Natural killer cell treated with Interleukin-12 subunit alpha and Interleukin-12 subunit beta and Interleukin-15 and Interleukin-18, amount 100 ng/mL, for 72 hours (primary cell): ENCODE results near the gene VASN. TPM values are rescaled to one million over a fixed set of nuclear protein-coding genes. Genes with fewer than 3 reads are reported as not detected.
A peak's percentile ranks its signal among the peaks of the same experiment; 100 is the strongest.

Experiments used
- ATAC-seq, 2 donors: fragments of 150-1000 bp; cut with Tn5 transposase in 1 of 2; sonication (Bioruptor Pico), chemical (Tn5 transposase) in 1 of 2; 2 replicates each; pipeline ENCODE4 v1.10.0; 2021
- DNase-seq: peaks from one replicate; pipeline ENCODE4 v3.0.0; 2022; ENCODE audit warnings: low spot score
- H3K27ac Mint-ChIP-seq, 2 donors: 1 replicate in 1 of 2; 2 replicates in 1 of 2; pipeline ENCODE4 v1.8.0; 2022; ENCODE audit warnings: mixed read lengths in 2 of 2, mild to moderate bottlenecking in 1 of 2, moderate library complexity in 1 of 2
- H3K27me3 Mint-ChIP-seq, 2 donors: 1 replicate in 1 of 2; 2 replicates in 1 of 2; pipeline ENCODE4 v1.8.0; 2022; ENCODE audit warnings: mixed read lengths in 2 of 2
- H3K36me3 Mint-ChIP-seq: one replicate; pipeline ENCODE4 v1.8.0; 2022; ENCODE audit warnings: mixed read lengths
- H3K4me1 Mint-ChIP-seq, 2 donors: 1 replicate in 1 of 2; 2 replicates in 1 of 2; pipeline ENCODE4 v1.8.0; 2022; ENCODE audit warnings: low read depth in 2 of 2, mixed read lengths in 2 of 2, mild to moderate bottlenecking in 1 of 2
- H3K4me3 Mint-ChIP-seq: one replicate; pipeline ENCODE4 v1.8.0; 2022; ENCODE audit warnings: mixed read lengths
- H3K9me3 Mint-ChIP-seq: 2 replicates; pipeline ENCODE4 v1.8.0; 2022; ENCODE audit warnings: mixed read lengths
- total RNA-seq, 2 donors: library from RNA; stranded (reverse); gene quantifications; one replicate each; pipeline ENCODE4 v1.2.3, GENCODE V29; 2022

VASN gene
- total RNA-seq, 2 donors from 2014 or later: 0.33 TPM; not detected in 1

DNA sequence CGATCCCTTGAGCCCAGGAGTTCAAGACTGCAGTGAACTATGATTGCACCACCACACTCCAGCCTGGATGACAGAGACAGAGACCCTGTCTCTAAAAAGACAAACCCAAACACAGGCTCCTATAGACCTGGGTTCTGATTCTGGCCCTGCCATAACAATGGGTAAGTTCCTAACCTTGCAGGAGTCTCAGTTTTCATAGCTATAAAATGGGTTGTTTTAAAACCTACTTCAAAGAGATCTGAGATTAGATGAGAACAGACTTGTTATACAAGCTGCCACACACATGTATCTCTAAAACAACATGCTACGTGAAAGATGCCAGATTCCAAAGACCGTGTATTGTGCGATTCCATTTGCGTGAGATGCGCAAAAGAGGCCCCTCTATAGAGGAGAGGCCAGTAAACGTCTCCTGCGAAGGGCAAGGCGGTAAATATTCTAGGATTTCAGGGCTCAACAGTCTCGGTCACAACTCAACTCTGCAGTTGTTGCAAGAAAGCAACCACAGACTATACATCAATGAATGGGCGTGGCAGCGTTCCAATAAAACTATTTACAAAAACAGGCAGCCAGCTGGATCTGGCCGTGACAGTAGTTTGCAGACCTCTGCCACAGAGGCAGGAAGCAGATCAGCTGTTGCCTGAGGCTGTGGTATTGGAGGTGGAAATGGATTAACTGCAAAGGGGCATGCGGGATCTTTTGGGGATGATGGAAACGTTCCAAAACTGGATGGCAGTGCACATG lies 38.9 kb downstream of the VASN start:
- H3K4me1 Mint-ChIP-seq: peaks cover 30 to 31% of the 10 kb centered on the region in 2 donors
- DNase-seq (no peak), ATAC-seq (no peak)
- no peaks in the 10 kb centered on the region for H3K9me3 Mint-ChIP-seq
- peaks cover 10% of the 10 kb centered on the region for H3K36me3 Mint-ChIP-seq
- no peaks in the 10 kb centered on the region for H3K27me3 Mint-ChIP-seq
- no peak overlapping the region for H3K4me3 Mint-ChIP-seq
- no peak overlapping the region for H3K27ac Mint-ChIP-seq

DNA sequence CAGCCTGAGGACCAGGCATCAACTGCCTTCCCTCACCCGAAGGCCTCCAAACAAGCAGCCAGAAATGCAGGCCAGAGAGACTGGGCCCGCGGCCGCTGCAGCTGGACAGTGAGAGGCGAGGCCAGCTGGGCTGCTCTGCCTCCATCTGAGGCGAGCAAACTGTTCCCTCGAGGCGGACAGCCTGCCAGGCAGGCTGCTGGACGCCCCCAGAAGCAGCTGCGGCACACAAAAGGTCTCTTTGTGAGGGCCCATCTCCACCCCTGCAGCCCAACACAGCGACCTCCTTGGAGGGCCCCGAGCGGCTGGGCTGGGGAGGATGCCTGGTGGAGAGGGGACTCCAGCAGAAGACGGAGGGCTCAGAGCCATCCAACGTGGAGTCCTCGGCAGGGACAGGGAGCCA lies 40.0 kb downstream of the VASN start:
- Mint-ChIP-seq H3K4me1 (peaks cover 32 to 33% of the 10 kb centered on the region in 2 donors), H3K9me3 (no peaks in the 10 kb centered on the region)

DNA sequence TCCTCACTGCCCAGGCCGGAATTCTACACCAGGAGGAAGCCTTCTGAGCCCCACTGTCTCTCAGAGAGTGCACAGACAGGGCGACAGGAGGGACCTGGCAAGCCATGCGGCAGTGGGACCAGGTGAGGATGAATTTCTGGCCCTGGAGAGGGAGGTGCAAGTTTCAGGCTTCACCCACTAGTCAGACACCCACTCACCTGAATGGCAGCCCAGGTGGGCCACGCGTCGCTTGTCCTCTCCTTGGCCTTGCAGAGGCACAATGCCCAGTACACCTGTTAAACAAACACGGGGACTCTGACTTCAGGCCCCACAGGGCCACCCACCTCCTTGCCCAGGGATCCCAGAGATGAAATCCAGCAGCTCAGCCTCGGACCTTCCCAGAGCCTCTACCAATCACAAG lies 40.5 kb downstream of the VASN start:
- no peak for ATAC-seq
- H3K27ac Mint-ChIP-seq: no peak overlapping the region
- H3K36me3 Mint-ChIP-seq: peaks cover 11% of the 10 kb centered on the region

More for the DNA sequence above, 40.0 kb downstream of the VASN start:
- Mint-ChIP-seq H3K27ac (no peak overlapping the region), H3K27me3 (no peaks in the 10 kb centered on the region), H3K4me3 (no peak overlapping the region), H3K36me3 (peaks cover 11% of the 10 kb centered on the region)
- DNase-seq (no peak), ATAC-seq (no peak)

DNA sequence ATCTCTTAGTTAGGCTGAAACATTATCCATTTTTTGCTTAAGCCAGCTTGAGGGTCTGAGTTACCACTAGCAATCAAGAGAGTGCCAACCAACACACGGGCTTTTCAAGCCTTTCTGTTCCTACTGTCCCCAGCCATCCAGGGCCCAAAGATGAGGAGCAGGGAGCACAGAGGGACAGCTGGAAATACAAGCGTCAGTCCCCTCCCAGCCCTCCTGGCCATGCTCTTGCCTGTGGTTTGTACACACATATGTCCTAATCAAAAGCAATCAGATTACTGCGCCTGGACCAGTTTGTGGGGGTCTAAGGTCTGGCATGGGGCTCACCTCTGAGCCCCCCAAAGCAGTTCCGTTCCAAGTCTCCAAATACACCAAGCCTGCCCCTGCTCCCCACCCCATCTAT lies 41.2 kb downstream of the VASN start:
- H3K27ac Mint-ChIP-seq: no peak overlapping the region
- no peak overlapping the region for H3K4me3 Mint-ChIP-seq
- H3K36me3 Mint-ChIP-seq: peaks cover 11% of the 10 kb centered on the region
- DNase-seq (no peak), ATAC-seq (no peak)
- no peaks in the 10 kb centered on the region for H3K27me3 Mint-ChIP-seq
- peaks cover 33 to 34% of the 10 kb centered on the region in 2 donors for H3K4me1 Mint-ChIP-seq
- no peaks in the 10 kb centered on the region for H3K9me3 Mint-ChIP-seq

More for the DNA sequence above, 40.5 kb downstream of the VASN start:
- Mint-ChIP-seq H3K9me3 (no peaks in the 10 kb centered on the region), H3K27me3 (no peaks in the 10 kb centered on the region), H3K4me3 (peak overlapping the region; percentile 12), H3K4me1 (peaks cover 33 to 34% of the 10 kb centered on the region in 2 donors)
- no peak for DNase-seq

DNA sequence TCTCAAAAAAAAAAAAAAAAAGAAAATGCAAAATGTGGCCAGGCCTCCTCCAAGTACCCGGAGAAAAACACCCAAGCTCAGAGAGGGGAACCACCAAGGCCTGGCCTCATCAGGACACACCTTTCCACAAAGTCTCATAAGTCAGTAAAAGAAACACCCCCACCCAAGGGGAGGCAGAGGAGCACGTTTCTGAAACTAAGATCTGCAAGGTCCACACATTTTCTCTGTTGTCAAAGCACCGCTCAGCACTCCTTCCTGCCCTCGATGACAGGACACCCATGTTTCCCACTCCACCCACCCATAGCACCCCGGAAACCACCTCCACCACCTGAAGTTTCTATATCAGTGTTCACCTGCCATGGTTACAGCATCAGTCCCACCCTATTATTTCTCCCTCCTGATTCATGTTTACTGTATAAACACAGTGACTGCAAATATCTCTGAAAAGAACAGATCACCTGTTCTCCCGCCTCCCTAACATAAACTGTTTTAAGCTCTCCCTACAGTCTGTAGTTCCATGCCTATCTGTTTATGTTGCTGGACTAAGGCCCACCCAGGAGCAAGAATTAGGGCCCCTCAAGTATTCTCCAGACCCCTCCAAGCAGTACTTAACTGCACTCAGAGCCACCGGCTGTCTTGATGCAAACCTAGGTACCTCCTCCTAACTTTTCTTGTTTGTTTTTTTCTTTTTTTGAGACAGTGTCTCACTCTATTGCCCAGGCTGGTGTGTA lies 42.7 kb downstream of the VASN start:
- ATAC-seq: peak; percentile 40 to 61
- Mint-ChIP-seq H3K9me3 (no peaks in the 10 kb centered on the region), H3K4me3 (peak overlapping the region; percentile 98), H3K4me1 (peaks cover 33 to 34% of the 10 kb centered on the region in 2 donors), H3K27ac (peak overlapping the region; percentile 90 to 98), H3K27me3 (no peaks in the 10 kb centered on the region), H3K36me3 (peaks cover 11% of the 10 kb centered on the region)
- DNase-seq: peak; percentile 77

DNA sequence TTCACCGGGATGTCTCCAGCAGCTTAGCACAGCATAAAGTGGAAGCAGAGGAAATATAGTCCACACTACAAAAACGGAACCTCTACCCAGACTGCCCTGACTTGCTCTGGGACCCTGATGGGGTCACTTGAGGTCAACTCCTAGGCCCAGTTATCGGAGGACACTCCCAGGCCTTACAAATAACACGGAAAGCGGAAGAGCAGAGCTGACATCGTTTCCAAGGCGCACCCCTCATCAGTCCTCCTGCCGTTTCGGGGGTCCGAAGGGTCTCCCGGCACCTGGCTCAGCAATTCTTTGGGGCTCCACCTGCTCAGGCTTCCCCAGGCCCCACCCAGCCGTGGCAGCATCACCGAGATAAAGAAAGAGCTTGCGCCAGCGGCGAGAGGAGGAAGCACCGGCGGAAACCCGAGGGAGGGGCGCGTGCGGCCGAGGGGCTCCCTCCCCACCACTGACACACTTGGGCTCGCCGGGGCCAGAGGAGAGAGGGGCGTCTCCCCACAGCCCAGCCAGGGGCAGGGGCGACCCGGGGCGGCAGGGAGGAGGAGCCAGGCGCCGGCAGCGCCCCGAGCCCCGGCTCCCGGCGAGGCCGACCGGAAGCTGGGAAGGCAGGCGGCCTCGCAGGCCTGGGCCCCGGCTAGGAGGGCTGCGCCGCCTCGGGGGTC lies 44.0 kb downstream of the VASN start:
- Mint-ChIP-seq H3K9me3 (no peaks in the 10 kb centered on the region), H3K27me3 (no peaks in the 10 kb centered on the region), H3K27ac (peak overlapping the region; percentile 90 to 98), H3K4me1 (peaks cover 28% of the 10 kb centered on the region in 2 donors), H3K36me3 (peaks cover 10% of the 10 kb centered on the region), H3K4me3 (peak overlapping the region; percentile 98)
- ATAC-seq: peak; percentile 21 to 49
- DNase-seq: peak; percentile 74

DNA sequence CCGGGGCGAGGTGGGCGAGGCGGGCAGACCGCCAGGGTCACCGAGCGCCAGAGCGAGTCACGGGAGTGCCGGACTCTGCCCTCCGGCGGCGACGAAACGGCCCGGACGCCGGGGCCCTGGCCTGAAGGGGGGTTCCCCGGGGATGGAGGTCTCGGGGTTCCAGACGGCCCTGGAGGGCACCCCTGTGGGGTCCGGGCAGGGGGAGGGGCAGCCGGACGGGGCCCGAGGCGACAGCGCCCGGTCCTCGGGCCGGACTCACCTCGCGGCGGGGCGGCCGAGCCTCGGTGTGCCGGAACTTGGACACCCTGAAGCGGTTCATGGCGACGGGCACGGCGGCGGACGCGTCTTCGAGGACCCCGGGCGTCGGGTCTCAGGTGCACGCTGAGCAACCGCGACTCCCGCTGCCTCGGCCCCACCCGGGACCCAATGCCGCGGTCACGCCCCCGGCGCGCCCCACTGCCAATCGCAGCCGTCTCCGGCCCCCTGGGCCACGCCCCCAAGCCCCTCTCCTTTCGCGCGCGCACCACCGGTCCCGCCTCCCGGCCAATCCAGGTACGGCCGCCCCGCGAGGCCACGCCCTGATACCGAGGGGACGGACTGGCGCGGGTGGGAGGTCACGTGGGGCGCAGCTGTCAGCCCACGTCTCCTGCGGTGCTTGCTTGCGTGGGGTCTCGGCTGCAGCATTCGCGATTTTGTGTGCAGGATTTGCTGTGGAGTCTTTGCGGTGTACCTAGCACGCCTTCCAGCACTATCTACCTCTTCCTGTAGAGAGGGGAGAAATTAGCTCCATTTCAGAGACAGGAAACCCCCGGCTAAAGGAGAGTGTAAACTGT lies 44.8 kb downstream of the VASN start, which contains the start of gene CORO7:
TSS of gene CORO7 (minus strand) at position 397 of the 833 bp plus-strand sequence. CDS start at position 319, 78 bp downstream.
- Mint-ChIP-seq H3K36me3 (peaks cover 6% of the 10 kb centered on the region), H3K27ac (peak within 1 kb of the TSS; percentile 90 to 98), H3K4me3 (peak within 1 kb of the TSS; percentile 98), H3K4me1 (peaks cover 23 to 24% of the 10 kb centered on the region in 2 donors), H3K27me3 (no peaks in the 10 kb centered on the region), H3K9me3 (no peaks in the 10 kb centered on the region)
- peak; percentile 99 for DNase-seq
- peak; percentile 94 to 97 for ATAC-seq

DNA sequence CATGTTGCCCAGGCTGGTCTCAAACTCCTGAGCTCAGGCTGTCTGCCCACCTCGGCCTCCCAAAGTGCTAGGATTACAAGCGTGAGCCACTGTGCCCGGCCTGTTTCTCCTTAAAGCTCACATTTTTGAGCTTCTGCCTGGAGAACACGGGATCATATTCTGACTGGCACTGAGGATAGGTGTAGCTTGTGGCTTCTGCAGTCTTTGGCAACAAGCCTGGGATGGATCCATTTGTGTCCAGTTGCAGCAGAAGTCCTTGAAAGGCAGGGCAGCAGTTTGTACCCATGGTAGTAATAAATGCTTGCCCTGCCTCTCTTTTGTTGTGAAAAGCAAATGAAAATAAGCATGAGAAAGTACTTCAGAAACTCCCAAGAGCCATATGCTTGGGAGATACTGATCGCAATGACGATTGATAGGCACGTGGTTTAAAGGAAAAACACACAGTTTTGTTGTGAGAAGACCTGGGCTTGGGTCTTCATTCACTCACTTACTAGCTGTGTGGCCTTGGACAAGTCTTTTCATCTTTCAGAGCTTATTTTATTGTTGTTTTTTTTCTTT lies 47.8 kb downstream of the VASN start:
- peaks cover 6% of the 10 kb centered on the region for H3K36me3 Mint-ChIP-seq
- no peak overlapping the region for H3K4me3 Mint-ChIP-seq
- no peaks in the 10 kb centered on the region for H3K9me3 Mint-ChIP-seq
- H3K4me1 Mint-ChIP-seq: peaks cover 13 to 16% of the 10 kb centered on the region in 2 donors
- H3K27ac Mint-ChIP-seq: no peak overlapping the region
- ATAC-seq (no peak), DNase-seq (no peak)
- H3K27me3 Mint-ChIP-seq: no peaks in the 10 kb centered on the region

DNA sequence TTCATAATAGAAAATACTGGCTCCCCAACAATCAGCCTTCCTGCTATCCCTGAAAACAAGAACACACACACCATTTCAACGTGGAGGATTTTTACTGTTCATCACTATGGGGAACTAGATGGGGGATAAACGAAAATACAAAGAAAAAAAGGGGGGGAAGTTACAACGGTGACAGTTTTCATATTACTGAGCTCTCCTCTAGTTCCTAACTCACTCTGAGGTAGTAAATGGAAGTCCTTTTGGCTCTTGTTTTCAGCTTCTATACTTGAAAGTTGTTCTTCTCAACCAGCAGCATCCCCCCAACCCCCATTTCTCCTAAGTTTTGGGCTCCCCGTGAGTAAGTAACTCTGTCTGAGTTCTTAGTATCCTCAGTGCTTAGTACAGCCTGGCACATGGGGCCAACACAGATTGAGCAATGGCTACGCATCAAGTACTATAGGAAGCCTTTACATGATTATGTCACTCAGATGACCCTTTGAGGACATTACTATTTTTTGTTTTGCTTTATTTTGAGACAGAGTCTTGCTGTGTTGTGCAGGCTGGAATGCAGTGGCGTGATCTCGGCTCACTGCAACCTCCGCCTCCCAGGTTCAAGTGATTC lies 49.0 kb downstream of the VASN start:
- no peak for ATAC-seq
- H3K27ac Mint-ChIP-seq: no peak overlapping the region
- no peak for DNase-seq
- H3K4me3 Mint-ChIP-seq: no peak overlapping the region
- peaks cover 7 to 9% of the 10 kb centered on the region in 2 donors for H3K4me1 Mint-ChIP-seq
- peaks cover under 1% of the 10 kb centered on the region for H3K36me3 Mint-ChIP-seq
- no peaks in the 10 kb centered on the region for H3K27me3 Mint-ChIP-seq
- no peaks in the 10 kb centered on the region for H3K9me3 Mint-ChIP-seq

- peak within 1 kb of the TSS; percentile 98 to 99 for H3K27ac Mint-ChIP-seq
- H3K4me1 Mint-ChIP-seq: peaks cover 25 to 26% of the 10 kb centered on the region in 2 donors
- peaks cover 10% of the 10 kb centered on the region for H3K36me3 Mint-ChIP-seq
- no peaks in the 10 kb centered on the region for H3K9me3 Mint-ChIP-seq
- DNase-seq (peak; percentile 95), ATAC-seq (peak; percentile 97 to 98)
- H3K4me3 Mint-ChIP-seq: peak within 1 kb of the TSS; percentile 93
- no peaks in the 10 kb centered on the region for H3K27me3 Mint-ChIP-seq
Observed at GRCh38 chr16:4425378-4426020, 53.9 kb downstream of the VASN start, which contains the start of gene DNAJA3. Gene DNAJA3, plus strand, starts transcription at chr16:4425868. Its CDS starts 14 bp downstream, at chr16:4425882.

DNA sequence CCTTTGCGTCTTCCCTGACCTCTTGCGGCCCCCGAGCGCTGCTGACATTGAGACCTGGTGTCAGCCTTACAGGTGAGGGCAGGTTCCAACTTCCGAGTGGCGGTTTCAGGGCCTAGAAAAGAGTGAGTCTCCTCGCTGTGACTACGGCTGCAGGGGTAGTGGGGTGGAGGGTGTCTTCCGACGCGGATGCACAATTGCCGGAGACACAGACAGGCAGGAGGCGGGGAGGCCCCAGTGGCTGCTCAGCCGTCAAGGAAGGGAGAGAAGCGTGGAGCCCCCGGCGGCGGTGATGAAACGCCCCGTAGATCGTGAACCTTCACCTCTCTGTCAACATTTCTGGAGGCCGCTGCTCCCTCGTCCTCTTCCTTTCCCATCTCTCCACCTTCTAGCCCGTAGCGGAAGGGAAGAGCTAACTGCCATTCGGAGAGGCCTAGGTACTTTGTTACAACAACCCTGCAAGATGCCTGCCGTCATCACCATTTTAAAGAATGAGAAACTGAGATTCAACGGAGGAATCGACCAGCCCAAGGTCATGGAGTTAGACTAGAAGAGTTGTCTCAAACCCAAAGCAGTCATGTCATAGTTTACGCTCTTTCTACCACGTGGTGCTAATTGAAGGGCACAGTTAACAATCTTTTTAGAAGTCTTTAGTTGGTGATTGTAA lies 54.5 kb downstream of the VASN start:
- Mint-ChIP-seq H3K36me3 (peaks cover 10% of the 10 kb centered on the region), H3K27me3 (no peaks in the 10 kb centered on the region), H3K4me1 (peaks cover 26% of the 10 kb centered on the region in 2 donors), H3K4me3 (peak overlapping the region; percentile 93), H3K9me3 (no peaks in the 10 kb centered on the region), H3K27ac (peak overlapping the region; percentile 98 to 99)
- peak; percentile 2 to 29 for ATAC-seq
- no peak for DNase-seq
